ENCODE measurements around the gene SCAP. TPM values are rescaled to one million over a fixed set of nuclear protein-coding genes. Genes with fewer than 3 reads are reported as not detected.
"Not testable (repeated sequence)": the region's sequence is repeated elsewhere in the genome, so short reads cannot be mapped to it uniquely, and the experiment has no call there.

The SCAP gene
- total RNA-seq, 2 experiments from 2014 or later: 45.1 to 52.2 TPM

GRCh38 chr3:47512416-47513124, 36.8 kb upstream of the SCAP start:
- Mint-ChIP-seq H3K4me3 (peak overlapping the region; percentile 96), H3K4me1 (ENCODE audit: low read depth) (peaks cover 14% of the 10 kb centered on the region), H3K27ac (peak overlapping the region; percentile 99), H3K27me3 (no peaks in the 10 kb centered on the region), H3K9me3 (no peaks in the 10 kb centered on the region), H3K36me3 (ENCODE audit: low read depth) (peaks cover 23% of the 10 kb centered on the region)
- ChIA-PET POLR2A (interaction anchor here (0.6 to 1.4 kb wide), 11 partner anchors 10 to 873 kb away, joined by 3 to 7 read pairs (median 3); partner anchors contain the start of gene SMARCC1), CTCF (interaction anchor here (1.0 to 1.8 kb wide), 5 partner anchors 10 to 312 kb away, joined by 3 to 7 read pairs (median 3); no protein-coding TSS in a partner anchor)
- DNase-seq: peak; percentile 34
- ATAC-seq: peak; percentile 4
- intact Hi-C loops (cut with micrococcal nuclease): loop anchor here (5.0 kb wide), 1 partner anchor 90 kb away; no protein-coding TSS in a partner anchor
- no peak for TF ChIP-seq CTCF (IDR thresholded peaks at IDR 0.05)

GRCh38 chr3:47505267-47505666, 29.5 kb upstream of the SCAP start:
- POLR2A ChIA-PET; DNase-seq; H3K27ac Mint-ChIP-seq; H3K9me3 Mint-ChIP-seq; H3K27me3 Mint-ChIP-seq; CTCF ChIA-PET; H3K4me3 Mint-ChIP-seq; intact Hi-C loops (cut with micrococcal nuclease); ATAC-seq; H3K4me1 Mint-ChIP-seq (ENCODE audit: low read depth): not testable (repeated sequence)
- peaks cover 24% of the 10 kb centered on the region for H3K36me3 Mint-ChIP-seq (ENCODE audit: low read depth)

- CTCF ChIA-PET: no interaction called here
- H3K4me1 Mint-ChIP-seq (ENCODE audit: low read depth): no peaks in the 10 kb centered on the region
- peaks cover 23% of the 10 kb centered on the region for H3K36me3 Mint-ChIP-seq (ENCODE audit: low read depth)
- no peak overlapping the region for H3K27ac Mint-ChIP-seq
- intact Hi-C loops (cut with micrococcal nuclease): no loop called here
- H3K4me3 Mint-ChIP-seq: no peak overlapping the region
- DNase-seq: no peak
- no peaks in the 10 kb centered on the region for H3K27me3 Mint-ChIP-seq
- ATAC-seq: no peak
- no peaks in the 10 kb centered on the region for H3K9me3 Mint-ChIP-seq
- POLR2A ChIA-PET: no interaction called here
- no peak for TF ChIP-seq CTCF (IDR thresholded peaks at IDR 0.05)
Measured at GRCh38 chr3:47504113-47504512, 28.4 kb upstream of the SCAP start.

- ATAC-seq (no peak), DNase-seq (no peak)
- Mint-ChIP-seq H3K27me3 (no peaks in the 10 kb centered on the region), H3K9me3 (no peaks in the 10 kb centered on the region), H3K27ac (no peak overlapping the region), H3K4me1 (ENCODE audit: low read depth) (no peaks in the 10 kb centered on the region), H3K36me3 (ENCODE audit: low read depth) (peaks cover 29% of the 10 kb centered on the region), H3K4me3 (no peak overlapping the region)
- intact Hi-C loops (cut with micrococcal nuclease): no loop called here
- ChIA-PET POLR2A (no interaction called here), CTCF (no interaction called here)
- no peak for TF ChIP-seq CTCF (IDR thresholded peaks at IDR 0.05)
Measured at GRCh38 chr3:47503033-47503432, 27.3 kb upstream of the SCAP start.

- peaks cover 38% of the 10 kb centered on the region for H3K36me3 Mint-ChIP-seq (ENCODE audit: low read depth)
- TF ChIP-seq CTCF (IDR thresholded peaks at IDR 0.05): no peak
- H3K27ac Mint-ChIP-seq: no peak overlapping the region
- POLR2A ChIA-PET: interaction anchor here (1.1 kb wide), 1 partner anchor 17 kb away, joined by 3 read pairs; the partner anchor contains the start of gene ELP6
- no peak overlapping the region for H3K4me3 Mint-ChIP-seq
- ATAC-seq (no peak), DNase-seq (no peak)
- intact Hi-C loops (cut with micrococcal nuclease): no loop called here
- H3K9me3 Mint-ChIP-seq: no peaks in the 10 kb centered on the region
- CTCF ChIA-PET: interaction anchor here (1.1 kb wide), 1 partner anchor 20 kb away, joined by 3 read pairs; no protein-coding TSS in a partner anchor
- no peaks in the 10 kb centered on the region for H3K27me3 Mint-ChIP-seq
- H3K4me1 Mint-ChIP-seq (ENCODE audit: low read depth): no peaks in the 10 kb centered on the region
Measured at GRCh38 chr3:47496892-47497291, 21.2 kb upstream of the SCAP start.

Data from activated CD8-positive, alpha-beta T cell treated with anti-CD3 and anti-CD28 coated beads for 36 hours (primary cell).